ENCODE results near the gene KLHL18.

DNA sequence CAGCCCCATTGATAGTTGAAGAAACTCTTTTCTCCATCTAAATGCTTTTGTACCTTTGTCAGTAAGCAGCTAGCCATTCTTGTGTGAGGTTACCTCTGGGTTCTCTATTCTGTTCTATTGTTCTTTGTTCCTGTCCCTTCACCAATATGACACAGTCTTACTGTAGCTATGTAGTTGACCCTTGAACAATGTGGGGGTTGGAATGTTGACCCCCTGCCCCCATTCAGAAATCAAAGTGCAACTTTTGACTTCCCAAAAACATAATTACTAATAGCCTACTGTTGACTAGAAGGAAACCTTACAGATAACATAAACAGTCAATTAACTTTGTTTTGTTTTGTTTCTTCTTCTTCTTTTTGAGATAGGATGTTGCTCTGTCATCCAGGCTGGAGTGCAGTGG lies 18.7 kb downstream of the KLHL18 start:
- TF ChIP-seq, protein P1, sequence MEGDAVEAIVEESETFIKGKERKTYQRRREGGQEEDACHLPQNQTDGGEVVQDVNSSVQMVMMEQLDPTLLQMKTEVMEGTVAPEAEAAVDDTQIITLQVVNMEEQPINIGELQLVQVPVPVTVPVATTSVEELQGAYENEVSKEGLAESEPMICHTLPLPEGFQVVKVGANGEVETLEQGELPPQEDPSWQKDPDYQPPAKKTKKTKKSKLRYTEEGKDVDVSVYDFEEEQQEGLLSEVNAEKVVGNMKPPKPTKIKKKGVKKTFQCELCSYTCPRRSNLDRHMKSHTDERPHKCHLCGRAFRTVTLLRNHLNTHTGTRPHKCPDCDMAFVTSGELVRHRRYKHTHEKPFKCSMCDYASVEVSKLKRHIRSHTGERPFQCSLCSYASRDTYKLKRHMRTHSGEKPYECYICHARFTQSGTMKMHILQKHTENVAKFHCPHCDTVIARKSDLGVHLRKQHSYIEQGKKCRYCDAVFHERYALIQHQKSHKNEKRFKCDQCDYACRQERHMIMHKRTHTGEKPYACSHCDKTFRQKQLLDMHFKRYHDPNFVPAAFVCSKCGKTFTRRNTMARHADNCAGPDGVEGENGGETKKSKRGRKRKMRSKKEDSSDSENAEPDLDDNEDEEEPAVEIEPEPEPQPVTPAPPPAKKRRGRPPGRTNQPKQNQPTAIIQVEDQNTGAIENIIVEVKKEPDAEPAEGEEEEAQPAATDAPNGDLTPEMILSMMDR (IDR thresholded peaks at IDR 0.05) = no peak
- TF ChIP-seq POLR2AphosphoS5 (IDR thresholded peaks at IDR 0.05) = no peak
- TF ChIP-seq EP300 (IDR thresholded peaks at IDR 0.05) = no peak
- TF ChIP-seq POLR2A (IDR thresholded peaks at IDR 0.05; ENCODE audit: low read depth) = no peak

All from esophagus muscularis mucosa (tissue), 4 donors.